GM12891 (cell line): Measurements from ENCODE around the gene FBXL12.

ENCODE experiments used
- PAX5 ChIP-seq: IDR thresholded peaks from 2 replicates; pipeline ENCODE4 v1.6.1; 2011; ENCODE audit warnings: low read length, moderate library complexity, mild to moderate bottlenecking; ENCODE audit not compliant: insufficient read depth, severe bottlenecking
- POLR2A ChIP-seq: IDR thresholded peaks from 2 replicates; pipeline ENCODE4 v1.6.1; 2011; ENCODE audit warnings: low read depth, low read length, control low read depth
- POLR2AphosphoS5 ChIP-seq: IDR thresholded peaks from 2 replicates; pipeline ENCODE4 v1.6.1; 2011; ENCODE audit warnings: low read depth, low read length, control low read depth
- POU2F2 ChIP-seq: IDR thresholded peaks from 2 replicates; pipeline ENCODE4 v1.6.1; 2011; ENCODE audit warnings: low read depth, mild to moderate bottlenecking, control low read depth, low read length, moderate library complexity
- SPI1 ChIP-seq: IDR thresholded peaks from 2 replicates; pipeline ENCODE4 v1.6.1; 2011; ENCODE audit warnings: low read depth, low read length, control low read depth
- TAF1 ChIP-seq: IDR thresholded peaks from 2 replicates; pipeline ENCODE4 v1.6.1; 2011; ENCODE audit warnings: low read depth, low read length, control low read depth

- TF ChIP-seq POLR2A = no peak
- no peak for TF ChIP-seq PAX5
- no peak for TF ChIP-seq POU2F2
- TF ChIP-seq TAF1 = no peak
- TF ChIP-seq POLR2AphosphoS5 = no peak
- TF ChIP-seq SPI1 = no peak
These were observed 32.1 kb downstream of the FBXL12 start for GRCh38 chr19:9786819-9787218.
